Uterus (tissue), 4 donors: ENCODE measurements around the gene ELOB. TPM values are rescaled to one million over a fixed set of nuclear protein-coding genes. Genes with fewer than 3 reads are reported as not detected.

Experiments
- DNase-seq, 2 donors: peaks; one replicate each; pipeline ENCODE4 v3.0.0-alpha.2; 2019 to 2020
- H3K27ac ChIP-seq, 2 donors: fragments of 200-600 bp; sonication (generic); 1 replicate in 1 of 2; 2 replicates in 1 of 2; pipeline ENCODE4 v1.5.1; 2016 to 2018
- H3K27me3 ChIP-seq, 2 donors: fragments of 200-600 bp; sonication (generic); one replicate each; pipeline ENCODE4 v1.5.1; 2018 to 2019; ENCODE audit warnings: control low read depth in 1 of 2
- H3K36me3 ChIP-seq, 2 donors: fragments of 200-600 bp; sonication (generic); one replicate each; pipeline ENCODE4 v1.5.1; 2019; ENCODE audit warnings: control low read depth in 1 of 2
- H3K4me1 ChIP-seq, 2 donors: fragments of 200-600 bp; sonication (generic); one replicate each; pipeline ENCODE4 v1.5.1; 2018 to 2019; ENCODE audit warnings: control low read depth in 1 of 2
- H3K4me3 ChIP-seq, 2 donors: fragments of 200-600 bp; sonication (generic); 1 replicate in 1 of 2; 2 replicates in 1 of 2; pipeline ENCODE4 v1.5.1; 2018 to 2019; ENCODE audit warnings: mild to moderate bottlenecking in 1 of 2
- H3K9me3 ChIP-seq, 2 donors: fragments of 200-600 bp; sonication (generic); one replicate each; pipeline ENCODE4 v1.5.1; 2019; ENCODE audit warnings: control low read depth in 1 of 2
- CTCF ChIP-seq, 4 experiments: fragments of 200-600 bp in 2 of 4; fragments of 450-650 bp in 2 of 4; sonication (generic) in 2 of 4; IDR thresholded peaks; one replicate each; pipeline ENCODE4 v1.5.1; 2016 to 2019; ENCODE audit warnings: antibody characterized with exemption in 4 of 4, mild to moderate bottlenecking in 2 of 4, moderate library complexity in 1 of 4
- POLR2A ChIP-seq, 2 donors: fragments of 450-650 bp; IDR thresholded peaks; one replicate each; pipeline ENCODE4 v1.6.1; 2016; ENCODE audit warnings: antibody characterized with exemption in 2 of 2, mild to moderate bottlenecking in 1 of 2, moderate library complexity in 1 of 2
- intact Hi-C: fragments of 100-400 bp; cut with DNase I; formaldehyde crosslinking; loops from one replicate; pipeline ENCODE4 v1.15.1; 2023; ENCODE audit warnings: low total_unique reads
- total RNA-seq, 4 donors: library from RNA; depleted of rRNA in 3 of 4; stranded (reverse); fragments of >200 nt in 3 of 4; gene quantifications; one replicate each; pipeline versions ENCODE4 v1.1.0 to v1.2.4, GENCODE V29; 2014 to 2023
- donor health status: DM: yes; HTN: yes; CAD: no.

Gene ELOB
- total RNA-seq, 4 donors from 2014 or later: 88.4 to 524 (median 219) TPM

GRCh38 chr16:2819179-2819938, 42.3 kb upstream of the ELOB start:
- no peak overlapping the region for H3K27ac ChIP-seq
- DNase-seq: no peak
- no peaks in the 10 kb centered on the region for H3K36me3 ChIP-seq
- no peak overlapping the region for H3K4me3 ChIP-seq
- H3K27me3 ChIP-seq: no peaks in the 10 kb centered on the region
- intact Hi-C loops: no loop called here
- H3K9me3 ChIP-seq: no peaks in the 10 kb centered on the region
- no peaks in the 10 kb centered on the region for H3K4me1 ChIP-seq
- no peak for TF ChIP-seq CTCF (IDR thresholded peaks at IDR 0.05)
- TF ChIP-seq POLR2A (IDR thresholded peaks at IDR 0.05): no peak

GRCh38 chr16:2818272-2818876, 41.3 kb upstream of the ELOB start:
- H3K4me3 ChIP-seq: no peak overlapping the region
- no peaks in the 10 kb centered on the region for H3K27me3 ChIP-seq
- H3K4me1 ChIP-seq: no peaks in the 10 kb centered on the region
- no peak for DNase-seq
- no peaks in the 10 kb centered on the region for H3K9me3 ChIP-seq
- no peak for TF ChIP-seq CTCF (IDR thresholded peaks at IDR 0.05)
- TF ChIP-seq POLR2A (IDR thresholded peaks at IDR 0.05): no peak
- intact Hi-C loops: no loop called here
- H3K27ac ChIP-seq: no peak overlapping the region
- no peaks in the 10 kb centered on the region for H3K36me3 ChIP-seq

- no peaks in the 10 kb centered on the region for H3K36me3 ChIP-seq
- TF ChIP-seq CTCF (IDR thresholded peaks at IDR 0.05) (no peak), POLR2A (IDR thresholded peaks at IDR 0.05) (no peak)
- H3K4me3 ChIP-seq: no peak overlapping the region
- no peaks in the 10 kb centered on the region for H3K4me1 ChIP-seq
- H3K27me3 ChIP-seq: no peaks in the 10 kb centered on the region
- no peak overlapping the region for H3K27ac ChIP-seq
- DNase-seq: no peak
- H3K9me3 ChIP-seq: no peaks in the 10 kb centered on the region
- intact Hi-C loops: no loop called here
Observed at GRCh38 chr16:2817340-2818271, 40.5 kb upstream of the ELOB start.

GRCh38 chr16:2816751-2817339, 39.8 kb upstream of the ELOB start, which contains the start of gene PRSS21:
Gene PRSS21 (plus strand): TSS chr16:2817237. CDS start chr16:2817269, 32 bp downstream.
- Histone ChIP-seq H3K4me1 (no peaks in the 10 kb centered on the region), H3K4me3 (no peak within 1 kb of the TSS), H3K27ac (no peak within 1 kb of the TSS), H3K27me3 (no peaks in the 10 kb centered on the region), H3K36me3 (no peaks in the 10 kb centered on the region), H3K9me3 (no peaks in the 10 kb centered on the region)
- TF ChIP-seq POLR2A (IDR thresholded peaks at IDR 0.05): no peak
- TF ChIP-seq CTCF (IDR thresholded peaks at IDR 0.05): no peak
- DNase-seq: no peak
- intact Hi-C loops: no loop called here
